ENCODE measurements around the gene MAPT.
"Not testable (repeated sequence)": the region's sequence is repeated elsewhere in the genome, so short reads cannot be mapped to it uniquely, and the experiment has no call there.

Gene MAPT

DNA sequence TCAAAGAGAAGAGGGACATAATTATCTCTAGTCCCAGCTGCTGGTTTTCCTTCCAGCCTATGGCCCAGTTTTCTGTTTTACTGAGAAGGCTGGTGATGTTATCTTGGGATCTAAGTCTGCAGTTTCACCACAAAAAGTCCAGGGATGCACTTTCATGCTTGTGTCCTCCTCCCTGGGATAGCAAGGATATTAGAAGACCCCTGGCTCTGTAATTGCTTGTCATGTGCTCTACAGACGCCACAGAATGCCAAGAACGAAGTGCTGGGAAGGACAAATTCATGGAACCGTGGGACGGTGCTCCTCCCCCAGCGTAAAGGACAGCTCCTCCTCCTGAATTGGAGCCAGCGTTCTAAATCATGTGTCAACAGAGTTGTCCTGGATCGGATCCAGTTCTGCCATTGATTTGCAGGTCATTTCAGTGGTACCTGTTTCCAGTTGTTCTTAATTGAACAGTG lies 8.6 kb downstream of the MAPT start:
- DNase-seq = peak; percentile 69

DNA sequence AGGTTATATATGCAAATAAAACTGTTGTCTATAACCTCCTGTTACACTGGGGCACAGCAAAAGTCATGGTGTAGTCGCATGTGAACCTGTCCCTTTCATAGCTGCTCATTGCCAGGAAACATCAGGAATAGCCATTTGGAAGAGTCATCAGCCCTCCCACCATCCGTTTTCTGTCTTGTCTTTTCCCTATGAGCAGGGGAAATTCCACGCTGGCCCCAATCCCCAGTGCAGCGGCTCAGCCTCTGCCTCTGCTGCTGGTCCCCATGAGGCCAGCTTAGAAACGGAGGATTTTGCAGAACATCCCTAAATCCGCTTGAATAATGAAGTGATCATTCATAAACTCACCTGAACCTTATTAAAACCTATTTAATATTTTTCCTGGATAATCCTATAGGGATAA lies 10.5 kb downstream of the MAPT start:
- DNase-seq = no peak

DNA sequence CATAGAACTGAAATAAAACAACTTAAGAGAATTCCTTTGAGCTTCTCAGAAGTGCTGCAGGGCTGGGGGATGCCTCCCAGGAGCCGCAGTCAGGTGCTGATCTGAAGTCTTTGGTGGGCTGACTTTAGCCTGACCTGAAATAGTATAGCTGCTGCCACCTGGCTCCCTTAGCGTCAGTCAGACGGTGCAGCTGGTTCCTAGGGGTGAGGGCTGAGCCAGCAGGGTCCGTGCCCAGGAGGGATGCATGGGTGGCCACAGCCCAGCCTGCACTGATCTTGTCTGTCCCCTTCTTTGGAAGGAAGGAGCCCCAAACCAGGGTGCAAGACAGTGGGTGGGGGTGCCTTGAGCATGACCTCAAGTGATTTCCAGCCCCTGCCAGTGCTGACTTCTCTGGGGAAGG lies 11.5 kb downstream of the MAPT start:
- peak; percentile 47 for DNase-seq

DNA sequence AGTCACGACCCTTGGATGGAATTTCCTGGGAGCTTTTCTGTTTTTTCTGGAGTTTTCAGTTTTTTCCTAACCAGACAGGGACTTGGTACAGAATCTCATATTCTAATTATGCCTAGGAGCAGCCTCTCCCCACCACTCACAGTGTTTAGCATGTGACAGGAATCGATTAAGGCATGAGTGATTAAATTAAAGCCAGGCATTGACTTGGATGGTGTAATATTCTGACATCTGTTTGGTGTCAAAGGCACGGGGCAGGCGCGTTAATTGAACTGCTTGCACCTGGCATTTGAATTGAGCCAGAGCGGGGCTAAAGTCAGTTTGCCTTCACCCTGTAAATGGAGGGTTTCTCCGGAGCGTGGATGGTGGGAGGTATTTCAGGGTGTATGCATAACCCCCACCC lies 11.9 kb downstream of the MAPT start:
- peak; percentile 45 for DNase-seq

DNA sequence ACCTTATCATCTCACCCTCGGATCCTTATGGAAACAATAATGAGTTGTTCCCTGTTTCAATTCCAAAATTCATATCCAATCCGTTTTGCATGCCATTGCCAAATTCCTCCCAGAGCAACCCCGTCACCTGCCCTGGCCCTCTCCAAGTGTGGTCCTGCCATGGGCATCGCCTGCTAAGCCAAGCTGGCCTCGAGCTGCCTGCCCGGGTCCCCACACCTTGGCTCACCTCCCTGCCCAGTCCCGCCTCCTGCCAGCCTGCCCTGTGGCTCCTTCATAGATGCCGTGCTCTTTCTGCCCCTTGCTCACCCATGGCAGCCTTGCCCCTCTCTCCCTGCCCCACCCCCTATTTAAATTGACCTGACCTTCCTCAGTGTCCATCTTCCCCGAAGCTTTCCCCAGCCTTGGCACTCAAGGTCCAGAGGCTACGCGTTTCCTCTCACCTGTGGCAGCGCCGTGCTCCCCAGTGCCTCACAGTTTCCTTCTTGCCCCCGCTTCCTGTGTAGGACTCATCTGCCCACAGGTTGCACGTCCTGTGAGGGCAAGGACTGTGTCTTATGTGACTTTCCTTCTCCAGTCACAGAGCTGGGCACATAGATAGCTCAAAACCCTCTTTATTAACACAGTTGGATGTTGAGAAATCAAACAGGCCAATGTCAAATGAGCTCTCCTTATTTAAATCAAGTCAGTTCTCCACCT lies 12.7 kb downstream of the MAPT start:
- DNase-seq = no peak

DNA sequence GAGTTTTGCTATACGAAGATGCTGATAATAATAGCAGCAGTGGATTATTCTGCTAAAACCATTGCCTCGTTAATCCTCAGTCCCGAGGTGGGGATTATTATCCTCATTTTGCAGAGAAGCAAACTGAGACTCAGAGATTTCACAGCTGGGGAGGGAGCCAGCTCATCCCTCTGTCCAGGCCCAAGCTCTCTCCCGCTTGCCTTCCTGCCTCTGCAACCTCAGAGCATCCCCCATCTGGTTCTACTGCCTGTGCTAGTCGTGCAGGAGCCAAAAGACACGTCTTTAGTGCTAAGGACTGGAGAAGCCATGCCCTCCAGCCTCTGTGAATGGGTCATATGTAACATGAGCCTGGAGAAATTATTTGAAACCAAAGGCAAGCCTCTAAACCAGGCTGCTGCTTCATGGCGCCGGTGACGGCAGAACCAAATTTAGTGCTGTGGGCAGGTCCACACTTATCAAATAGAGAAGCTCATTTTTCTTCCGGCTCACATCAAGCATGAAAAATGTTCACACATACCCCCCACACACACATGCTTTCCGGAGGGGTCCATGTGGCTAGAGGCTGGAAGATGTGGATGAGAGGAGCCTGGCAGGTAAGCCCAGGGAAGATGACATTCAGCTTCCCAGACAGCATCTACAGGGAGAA lies 13.5 kb downstream of the MAPT start:
- no peak for DNase-seq

DNA sequence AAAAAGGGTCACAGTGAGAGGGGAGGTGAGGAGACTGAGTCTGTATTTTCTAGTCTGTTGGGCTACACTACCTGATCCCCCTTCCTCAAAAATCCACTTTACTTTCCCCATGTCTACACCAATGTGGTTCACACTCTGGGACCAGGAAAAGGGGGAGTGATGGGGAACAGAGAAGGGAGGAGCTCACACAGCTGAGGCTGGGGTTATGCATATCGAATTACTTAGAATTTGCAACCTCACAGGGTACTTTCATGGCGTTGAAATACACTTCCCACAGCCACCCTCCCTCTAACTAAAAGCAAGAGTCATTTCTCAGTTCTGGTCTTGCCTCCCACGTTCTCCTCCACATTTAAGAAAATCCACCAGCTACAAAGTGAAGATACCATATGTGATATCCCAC lies 14.1 kb downstream of the MAPT start:
- no peak for DNase-seq

DNA sequence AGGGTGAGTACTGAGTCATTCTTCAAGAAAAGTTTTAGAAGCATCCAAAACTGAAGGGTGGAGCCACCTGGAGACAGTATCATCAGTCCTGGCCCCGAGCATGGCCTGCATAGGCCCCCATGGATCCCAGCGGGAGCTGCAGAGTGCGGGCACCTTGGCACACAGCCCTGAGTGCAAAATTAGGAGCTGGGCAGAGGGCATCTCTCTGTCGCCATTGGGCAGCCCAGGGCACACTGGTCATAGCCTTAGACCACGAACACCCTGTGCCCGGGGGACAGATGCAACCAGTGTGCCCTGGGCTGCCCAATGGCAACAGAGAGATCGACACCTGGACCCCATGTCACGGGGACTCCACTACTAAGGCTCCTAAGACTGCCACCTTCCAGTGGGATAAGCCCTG lies 14.6 kb downstream of the MAPT start:
- no peak for DNase-seq

DNA sequence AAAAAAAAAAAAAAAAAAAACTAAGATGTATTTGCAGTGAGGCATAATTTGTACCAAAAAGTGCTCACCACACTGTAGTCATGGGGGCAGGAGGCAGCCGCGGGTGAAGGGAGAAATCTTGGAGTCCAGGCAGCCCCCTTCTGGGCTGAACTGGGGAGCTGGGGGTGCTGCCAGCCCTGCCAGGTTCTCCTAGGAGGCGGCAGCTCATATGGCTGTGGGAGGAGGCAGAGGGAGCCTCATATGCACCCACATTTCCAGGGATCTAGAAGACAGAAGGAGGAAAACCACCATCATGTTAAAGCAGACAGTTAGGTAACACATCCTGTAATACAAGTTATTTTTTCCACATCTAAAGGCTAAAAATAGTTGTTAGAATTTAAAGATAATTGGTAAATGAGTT lies 16.3 kb downstream of the MAPT start:
- no peak for DNase-seq

DNA sequence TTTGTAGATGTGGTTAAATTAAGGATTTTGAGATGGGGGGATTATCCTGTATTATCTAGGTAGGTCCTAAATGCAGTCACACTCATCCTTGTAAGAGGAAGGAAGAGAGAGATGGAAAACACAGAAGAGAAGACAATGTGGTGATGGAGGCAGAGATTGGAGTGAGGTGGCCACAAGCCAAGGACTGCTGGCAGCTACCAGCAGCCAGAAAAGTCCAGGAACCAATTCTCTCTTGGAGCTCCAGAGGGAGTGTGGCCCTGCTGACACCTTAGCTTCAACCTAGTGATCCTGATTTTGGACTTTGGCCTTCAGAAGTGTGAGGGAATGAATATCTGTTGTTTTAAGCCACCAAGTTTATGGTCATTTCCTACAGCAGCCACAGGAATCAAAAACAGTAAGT lies 18.0 kb downstream of the MAPT start:
- no peak for DNase-seq

DNA sequence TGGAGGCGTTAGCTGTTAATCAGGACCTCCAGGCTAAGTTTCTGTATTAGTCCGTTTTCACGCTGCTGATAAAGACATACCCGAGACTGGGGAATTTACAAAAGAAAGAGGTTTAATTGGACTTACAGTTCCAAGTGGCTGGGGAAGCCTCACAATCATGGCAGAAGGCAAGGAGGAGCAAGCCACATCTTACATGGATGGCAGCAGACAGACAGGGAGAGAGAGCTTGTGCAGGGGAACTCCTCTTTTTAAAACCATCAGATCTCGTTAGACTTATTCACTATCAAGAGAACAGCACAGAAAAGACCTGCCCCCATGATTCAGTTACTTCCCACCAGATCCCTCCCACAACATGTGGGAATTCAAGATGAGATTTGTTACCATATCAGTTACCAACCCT lies 18.7 kb downstream of the MAPT start:
- DNase-seq = not testable (repeated sequence)

DNA sequence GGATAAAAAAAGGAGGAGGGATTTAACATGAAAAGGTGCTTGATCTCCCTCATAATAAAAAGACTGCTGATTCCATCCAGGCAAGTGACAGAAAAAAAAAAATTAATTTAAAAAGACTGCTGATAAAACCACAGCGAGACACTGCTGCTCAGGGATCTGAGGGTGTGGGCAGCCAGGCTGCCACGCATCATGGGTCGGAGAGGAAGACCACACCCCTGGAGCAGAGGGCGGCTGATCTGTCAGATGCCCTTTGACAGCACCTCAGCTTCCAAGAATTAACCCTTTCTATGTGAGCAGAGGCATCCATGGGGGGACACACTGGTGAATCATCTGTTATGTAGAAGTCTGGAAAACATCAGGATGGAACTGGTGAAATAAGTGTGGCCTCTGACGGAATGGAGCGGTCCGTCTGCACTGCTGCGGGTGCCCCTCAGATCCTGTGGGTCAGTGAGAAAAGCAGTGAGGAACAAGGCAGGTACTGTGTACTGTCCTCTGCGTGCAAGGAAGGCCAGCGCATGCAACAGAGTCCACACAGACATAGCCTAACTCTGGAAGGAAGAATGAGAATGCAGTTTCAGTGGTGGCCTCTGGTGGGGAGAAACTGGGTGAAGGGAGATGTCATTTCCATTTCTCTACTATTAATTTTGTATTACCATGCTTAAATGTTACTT lies 19.8 kb downstream of the MAPT start:
- no peak for DNase-seq

DNA sequence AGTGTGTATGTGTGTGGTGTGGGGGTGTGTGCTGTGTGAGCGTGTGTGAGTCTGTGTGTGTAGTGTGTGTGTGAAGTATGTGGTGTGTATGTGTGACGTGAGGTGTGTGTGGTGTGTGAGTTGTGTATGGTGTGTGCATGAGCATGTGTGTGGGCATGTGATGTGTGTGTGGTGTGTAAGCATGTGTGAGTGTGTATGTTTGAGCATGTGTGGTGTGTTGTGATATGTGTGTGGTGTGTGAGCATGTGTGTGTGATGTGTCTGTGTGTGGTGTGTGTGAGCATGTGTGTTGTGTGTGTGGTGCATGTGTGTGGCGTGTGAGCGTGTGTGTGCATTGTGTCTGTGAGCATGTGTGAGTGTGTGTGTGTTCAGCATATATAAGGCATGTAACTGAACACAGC lies 20.9 kb downstream of the MAPT start:
- DNase-seq = no peak

DNA sequence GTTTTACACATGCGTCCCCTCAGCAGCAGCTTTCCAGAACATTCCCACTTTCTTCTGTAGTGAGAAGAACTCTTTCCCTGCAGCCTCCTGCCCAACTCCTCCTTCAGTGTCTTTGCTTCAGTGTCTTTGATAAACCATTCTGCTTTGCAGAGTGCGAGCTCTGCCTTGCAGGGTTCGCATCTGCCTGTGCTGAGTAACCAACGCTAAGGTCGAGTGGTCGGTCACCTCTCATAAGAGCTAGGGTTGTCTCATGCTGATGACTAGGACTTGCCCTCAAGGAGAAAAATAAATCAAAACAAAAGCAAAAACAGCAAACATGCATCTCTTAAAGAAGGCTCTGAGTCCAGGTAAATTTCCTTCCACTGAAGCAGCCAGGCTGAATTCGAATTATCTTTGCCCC lies 22.7 kb downstream of the MAPT start:
- no peak for DNase-seq

DNA sequence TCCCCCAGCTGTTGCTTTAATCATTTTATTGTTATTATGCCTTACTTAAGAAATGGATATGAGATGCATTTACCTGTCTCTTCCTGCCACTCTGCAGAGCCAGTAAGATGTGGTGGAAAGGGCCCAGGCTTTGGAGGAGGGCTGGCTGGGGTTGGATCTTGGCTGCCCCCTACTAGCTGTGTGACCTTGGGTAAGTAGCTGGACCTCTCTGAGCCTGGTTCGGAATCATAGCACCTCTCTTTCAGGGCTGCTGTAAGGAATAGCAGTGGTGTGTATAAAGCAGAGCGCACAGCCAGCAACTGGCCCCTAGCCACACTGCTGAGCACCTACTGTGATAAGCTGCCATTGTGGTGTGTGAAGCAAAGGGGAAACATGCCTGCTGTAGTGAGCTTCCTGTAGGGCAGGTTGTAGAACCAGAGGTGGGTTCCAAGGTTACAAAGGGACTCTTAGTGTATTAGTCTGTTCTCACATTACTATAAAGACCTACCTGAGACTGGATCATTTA lies 23.9 kb downstream of the MAPT start:
- DNase-seq = no peak

DNA sequence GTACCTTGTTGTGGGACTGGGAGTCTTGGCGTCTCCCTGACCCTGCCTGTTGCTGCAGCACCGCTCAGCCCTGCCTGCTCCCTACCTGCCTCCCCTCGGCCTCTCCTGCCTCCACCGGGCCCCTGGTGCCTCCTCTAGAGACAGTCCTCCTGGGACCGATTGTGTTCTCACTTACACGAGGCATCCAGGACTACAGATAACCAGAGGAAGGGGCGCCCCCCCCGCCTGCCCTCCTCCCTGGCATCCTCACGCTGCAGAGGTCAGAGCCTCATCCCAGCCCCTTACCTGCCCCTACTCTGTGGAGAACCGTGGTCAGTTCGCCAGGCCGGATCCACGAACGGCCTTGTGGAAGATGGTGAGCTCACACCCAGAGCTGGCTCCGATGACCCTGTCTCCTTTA lies 24.8 kb downstream of the MAPT start:
- DNase-seq = no peak

DNA sequence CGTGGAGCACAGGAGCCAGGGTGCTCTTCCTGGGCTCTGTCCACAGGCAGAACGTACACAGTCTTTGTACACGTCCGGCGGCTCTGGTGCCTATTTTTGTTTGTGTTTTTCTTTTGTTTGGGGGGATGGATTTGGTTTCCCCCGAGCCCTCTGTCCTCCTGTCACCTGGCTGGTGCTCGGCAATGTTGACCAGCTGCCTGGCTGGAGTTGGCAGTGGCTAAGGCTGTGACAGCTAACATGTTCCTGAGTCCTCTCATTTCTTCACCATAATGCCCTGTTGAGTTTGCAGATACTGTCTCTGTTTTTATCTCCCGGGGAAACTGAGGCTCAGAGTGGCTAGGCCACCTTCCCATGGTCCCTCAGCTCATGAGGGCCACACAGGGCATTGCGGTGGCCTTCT lies 25.7 kb downstream of the MAPT start:
- DNase-seq = no peak

DNA sequence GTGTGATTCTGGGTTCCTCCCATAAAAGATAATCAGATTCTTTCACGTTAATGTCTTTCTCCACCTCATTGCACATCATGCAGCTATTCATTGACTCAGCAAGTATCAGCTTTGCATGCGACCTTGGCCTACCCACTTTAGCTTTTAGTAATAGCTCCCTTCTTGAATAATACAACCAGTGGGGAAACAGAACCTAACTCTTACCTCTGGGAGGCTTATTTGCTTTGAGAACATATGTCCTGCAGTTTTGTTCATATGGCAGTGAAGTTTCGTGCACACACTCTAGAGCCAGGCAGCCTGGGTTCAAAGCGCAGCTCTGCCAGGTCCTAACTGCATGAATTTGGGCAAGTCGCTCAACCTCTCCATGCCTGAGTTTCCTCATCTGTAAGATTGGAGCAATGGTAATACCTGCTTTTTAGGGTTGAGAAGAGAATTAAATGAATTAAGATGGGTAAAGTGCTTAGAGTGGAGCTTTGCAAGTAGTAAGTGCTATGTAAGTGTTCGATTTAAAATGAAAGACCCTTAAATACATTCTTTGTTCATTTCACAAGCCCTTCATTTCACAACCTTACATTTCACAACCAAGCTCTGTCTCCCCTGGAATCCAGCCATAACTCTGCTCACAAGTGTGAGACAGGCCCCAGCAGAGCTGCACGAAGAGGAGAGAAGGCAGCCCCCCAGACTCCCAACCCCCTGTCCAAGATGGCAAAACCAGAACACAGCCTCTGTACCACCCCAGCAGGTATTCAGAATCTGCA lies 29.3 kb downstream of the MAPT start:
- no peak for DNase-seq

DNA sequence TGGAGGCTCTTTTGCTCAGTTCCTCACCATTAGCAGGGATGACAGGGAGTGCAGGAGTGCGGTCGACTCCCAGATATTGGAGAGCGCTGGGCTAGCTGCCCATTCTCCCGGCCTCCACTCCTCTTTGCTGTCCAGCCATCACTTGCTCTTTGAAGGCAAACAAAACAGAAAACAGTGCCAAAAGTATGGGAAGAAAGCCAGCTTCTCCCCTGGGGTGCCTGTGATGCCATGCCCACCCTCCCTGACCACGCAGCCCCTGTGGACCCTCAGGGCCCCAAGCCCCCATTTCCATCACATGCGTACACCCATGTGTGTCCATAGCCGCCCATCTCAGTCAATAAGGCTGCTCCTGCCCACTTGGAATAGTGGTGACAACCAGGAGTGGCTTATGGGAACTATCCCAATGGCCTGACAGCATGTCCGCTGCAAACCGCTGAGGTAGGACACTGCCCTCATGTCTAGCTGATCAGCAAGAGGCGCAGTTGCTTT lies 30.0 kb downstream of the MAPT start:
- no peak for DNase-seq

DNA sequence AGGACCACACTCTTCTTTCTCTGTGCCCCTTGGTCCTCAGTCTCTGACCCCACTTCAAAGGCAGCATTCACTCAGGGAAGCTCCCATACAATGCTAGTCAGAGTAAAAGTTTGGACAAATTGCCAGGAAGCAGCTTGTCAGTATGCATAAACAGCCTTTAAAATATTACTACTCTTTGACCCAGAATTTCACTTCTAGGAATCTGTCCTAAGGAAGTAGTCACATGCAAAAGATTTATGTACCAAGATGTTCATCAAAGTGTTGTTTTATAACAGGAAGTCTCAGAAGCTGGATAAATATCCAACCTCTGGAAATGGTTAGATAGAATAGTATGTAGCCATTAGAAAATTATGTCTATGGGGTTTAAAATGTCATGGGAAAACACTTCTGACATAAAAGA lies 31.0 kb downstream of the MAPT start:
- no peak for DNase-seq

DNA sequence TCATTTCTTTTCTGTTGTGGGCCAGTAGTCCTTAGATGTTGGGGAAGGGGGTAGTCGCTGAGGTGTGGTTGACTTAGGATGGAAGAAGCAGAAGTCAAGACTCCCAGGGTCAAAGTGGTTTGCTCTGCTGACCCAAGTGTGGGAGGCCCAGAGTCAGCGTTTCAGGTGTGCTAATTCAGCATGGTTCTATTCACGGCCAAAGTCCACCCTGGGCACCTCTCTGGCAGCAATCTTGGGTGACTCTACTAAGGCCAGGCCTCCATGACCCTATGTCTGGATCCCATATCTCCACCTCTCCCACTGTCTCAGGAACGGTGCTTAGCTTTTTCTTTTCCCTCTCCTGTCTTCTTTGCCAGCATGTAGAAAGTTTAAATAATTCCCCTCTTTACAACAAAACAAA lies 32.9 kb downstream of the MAPT start:
- no peak for DNase-seq

DNA sequence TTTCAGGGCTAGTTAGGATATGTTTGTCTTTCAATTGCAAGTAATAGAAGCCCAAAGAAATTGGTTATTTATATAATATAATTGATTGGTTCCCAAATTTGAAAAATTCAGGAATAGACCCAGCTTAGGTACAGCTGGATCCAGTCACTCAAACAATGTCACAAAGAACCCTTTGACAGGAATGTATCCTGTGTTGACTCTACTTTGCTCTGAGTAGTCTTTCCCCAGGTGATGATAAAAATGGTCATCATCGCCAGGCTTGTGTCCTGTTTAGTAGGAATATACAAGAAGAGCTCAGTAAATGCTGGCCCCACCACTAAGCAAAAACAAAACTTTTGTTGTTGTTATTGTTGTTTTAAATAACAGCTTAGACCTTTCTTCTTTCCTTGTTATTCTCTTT lies 35.0 kb downstream of the MAPT start:
- DNase-seq = no peak

DNA sequence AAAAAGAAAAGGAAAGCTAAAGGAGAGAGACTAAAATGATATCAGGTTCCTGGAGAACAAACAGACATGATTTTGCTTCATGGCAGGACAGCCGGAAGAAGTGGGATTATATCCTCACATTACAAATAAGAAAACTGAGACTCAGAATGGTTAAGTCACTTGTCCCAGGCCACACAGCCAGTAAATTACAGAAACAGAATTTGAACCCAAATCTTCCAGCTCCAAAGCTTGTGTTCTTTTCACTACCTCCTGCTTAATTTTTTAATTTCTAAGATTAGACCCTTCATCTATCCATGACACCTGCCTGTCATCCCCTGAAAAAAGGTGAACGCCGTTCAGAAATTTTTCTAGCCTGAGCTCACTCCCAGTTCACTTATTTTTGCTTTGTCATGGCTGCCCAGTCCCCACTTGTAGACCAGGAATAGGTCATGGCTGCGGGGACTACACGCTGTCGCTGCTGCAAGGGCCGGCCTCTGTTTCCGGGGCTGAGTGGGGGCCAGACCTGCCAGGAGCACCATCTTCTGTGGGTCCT lies 36.1 kb downstream of the MAPT start:
- DNase-seq = no peak
